GM18507 (cell line): ENCODE data around the gene NEB.
"Not testable (repeated sequence)": the region's sequence is repeated elsewhere in the genome, so short reads cannot be mapped to it uniquely, and the experiment has no call there.

Experiments
- DNase-seq: peaks from one replicate; pipeline ENCODE4 v3.0.0; 2011; ENCODE audit warnings: low read depth; ENCODE audit not compliant: insufficient read length; ENCODE audit errors: extremely low spot score
- FAIRE-seq: peaks from 2 replicates; lab custom pipeline; 2011; peaks lifted over from hg19 to GRCh38; lab: Jason Lieb, UNC

NEB gene

DNA sequence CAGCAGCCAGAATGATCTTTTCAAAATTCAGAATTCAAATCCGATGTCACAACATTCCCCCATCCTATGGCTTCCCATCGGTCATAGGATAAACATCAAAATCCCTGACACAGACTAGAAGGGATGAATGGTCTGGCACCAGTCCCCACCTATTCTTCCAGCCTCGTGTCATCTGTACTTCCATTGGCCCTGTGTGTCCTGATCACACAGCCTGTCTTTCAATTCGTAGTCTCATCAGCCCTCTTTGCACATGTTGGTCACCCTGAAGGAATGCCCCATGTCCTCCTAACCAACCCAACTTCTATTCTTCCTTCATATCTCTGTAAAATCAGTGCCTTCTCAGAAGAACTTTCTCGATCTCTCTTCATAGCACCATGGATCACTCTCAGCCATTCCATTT lies 157.2 kb downstream of the NEB start:
- DNase-seq (no peak), FAIRE-seq (no peak)

DNA sequence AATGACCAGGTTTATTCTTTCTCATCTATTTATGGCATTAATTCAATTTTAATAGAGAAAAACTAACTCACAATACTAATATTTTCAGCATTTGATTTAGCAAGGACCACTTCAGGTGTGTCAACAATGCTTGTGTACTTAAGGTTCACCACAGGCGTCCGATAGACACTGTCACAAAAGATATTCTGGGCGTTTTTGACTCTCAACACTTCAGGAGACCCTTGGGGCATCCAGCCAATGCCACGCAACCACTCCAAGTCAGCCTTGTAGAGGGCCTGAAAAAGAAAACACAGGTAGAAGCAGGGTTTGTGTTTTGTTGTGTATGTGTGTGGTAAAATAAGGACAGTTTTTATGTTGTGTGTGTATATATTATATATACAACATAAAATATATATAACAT lies 158.2 kb downstream of the NEB start:
- FAIRE-seq (no peak), DNase-seq (no peak)

DNA sequence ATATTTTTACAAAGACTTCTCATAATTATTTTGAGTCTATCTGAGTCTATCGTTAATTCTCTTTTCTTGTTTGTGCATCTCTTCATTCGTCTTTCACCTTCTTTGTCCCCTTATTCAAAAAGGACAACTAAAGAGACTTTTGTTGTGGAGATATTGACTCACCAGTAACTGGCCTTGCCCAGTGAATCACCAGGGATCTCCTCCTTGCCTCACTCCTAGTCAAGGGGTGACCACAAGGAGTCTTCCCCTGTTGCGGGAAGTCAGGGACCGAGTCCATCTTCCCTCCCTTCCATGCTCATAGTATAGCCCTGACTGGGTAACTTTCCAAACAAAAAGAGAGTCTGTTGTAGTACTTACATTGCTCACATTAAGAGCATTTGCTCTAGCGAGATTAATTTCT lies 158.9 kb downstream of the NEB start:
- no peak for FAIRE-seq
- no peak for DNase-seq

DNA sequence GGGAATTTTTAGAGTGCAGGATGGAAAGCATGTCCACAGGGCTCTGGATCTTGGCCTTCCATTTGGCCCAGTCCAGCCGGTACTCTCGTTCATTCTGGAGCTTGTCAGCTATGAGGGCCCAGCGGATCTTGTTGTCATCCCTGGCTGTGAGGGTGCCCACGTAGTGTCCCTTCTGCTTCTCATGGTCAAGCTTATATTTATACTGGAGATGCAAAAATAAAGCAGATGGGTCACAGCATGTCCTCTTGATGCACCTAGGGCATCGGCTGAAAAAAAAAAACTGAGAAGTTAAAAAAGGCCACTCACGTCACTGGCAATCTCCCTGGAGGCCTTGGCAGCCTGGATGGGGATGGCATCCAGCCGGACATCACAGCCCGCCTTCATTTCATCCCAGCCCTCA lies 164.1 kb downstream of the NEB start:
- DNase-seq (no peak), FAIRE-seq (no peak)

DNA sequence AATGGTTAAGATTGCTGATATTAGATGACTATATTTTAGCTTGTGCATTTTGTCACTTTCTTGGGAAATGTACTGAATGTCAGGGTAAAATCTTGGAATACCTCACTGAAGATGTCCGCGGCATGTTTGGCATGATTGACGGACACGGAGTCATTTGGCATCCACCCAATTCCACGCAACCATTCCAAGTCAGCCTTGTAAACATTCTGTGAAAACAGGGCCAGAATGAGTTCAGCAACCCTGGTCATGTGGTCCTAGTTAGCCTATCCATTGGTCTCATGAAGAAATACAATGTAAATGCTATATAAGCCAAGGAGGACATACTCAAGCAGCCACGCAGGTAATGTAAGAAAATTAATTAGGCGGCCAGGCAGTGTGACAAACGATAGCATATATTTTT lies 165.1 kb downstream of the NEB start:
- FAIRE-seq, result no peak
- DNase-seq, result no peak

DNA sequence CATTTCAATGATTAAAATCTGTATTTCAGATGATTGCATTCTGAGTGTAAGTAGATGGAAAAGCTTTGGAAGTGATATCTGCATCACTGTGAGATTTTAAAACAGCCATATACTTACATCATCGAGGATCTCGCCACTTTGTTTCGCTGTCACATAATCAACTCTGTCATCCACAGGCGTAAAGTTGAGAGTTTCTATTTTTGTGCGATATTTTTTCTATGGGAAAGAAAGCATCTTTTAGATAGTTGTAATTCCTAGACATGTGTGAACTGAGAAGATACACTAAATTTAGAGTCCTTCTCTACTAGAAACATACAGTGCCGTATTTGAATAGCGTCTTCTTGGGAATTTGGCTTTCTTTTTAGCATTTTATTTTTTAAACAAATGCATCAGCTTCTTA lies 165.8 kb downstream of the NEB start:
- no peak for FAIRE-seq
- no peak for DNase-seq

DNA sequence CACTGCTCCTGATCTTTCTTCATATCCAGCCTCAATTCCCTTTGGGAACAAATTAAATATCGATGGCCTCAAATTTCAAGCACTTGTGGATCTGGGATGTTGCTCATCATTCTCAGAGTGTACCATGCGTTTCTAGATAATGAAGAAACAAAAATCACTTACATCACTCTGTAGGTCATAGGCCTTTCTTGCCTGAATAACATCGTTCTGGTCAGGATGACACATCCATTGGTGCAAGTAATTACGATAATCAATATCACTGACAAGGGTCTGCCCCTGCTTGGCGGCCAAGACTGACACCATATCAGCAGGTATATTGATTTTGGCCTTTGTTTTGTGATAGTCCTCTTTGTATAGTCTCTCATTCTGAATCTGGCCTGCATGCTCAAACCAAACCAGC lies 167.3 kb downstream of the NEB start:
- FAIRE-seq (no peak), DNase-seq (no peak)

DNA sequence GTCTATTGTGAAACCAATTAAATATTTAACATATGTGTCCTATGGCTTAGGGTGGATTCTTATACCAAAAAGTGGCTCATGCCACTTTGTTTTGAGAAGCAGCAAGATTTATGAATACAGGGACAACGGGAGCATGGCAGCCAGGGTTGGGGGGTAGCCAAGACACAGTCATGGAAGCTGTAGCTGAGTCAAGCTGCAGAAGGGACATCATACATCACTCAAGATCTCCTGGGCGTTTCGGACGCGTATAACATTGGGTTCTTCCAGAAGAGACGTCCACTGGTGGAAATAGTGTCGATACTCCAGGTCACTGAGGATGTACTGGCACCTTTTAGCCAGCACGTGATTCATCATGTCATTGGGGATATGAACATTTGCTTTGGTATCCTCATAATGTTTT lies 171.9 kb downstream of the NEB start:
- no peak for FAIRE-seq
- DNase-seq, result no peak

DNA sequence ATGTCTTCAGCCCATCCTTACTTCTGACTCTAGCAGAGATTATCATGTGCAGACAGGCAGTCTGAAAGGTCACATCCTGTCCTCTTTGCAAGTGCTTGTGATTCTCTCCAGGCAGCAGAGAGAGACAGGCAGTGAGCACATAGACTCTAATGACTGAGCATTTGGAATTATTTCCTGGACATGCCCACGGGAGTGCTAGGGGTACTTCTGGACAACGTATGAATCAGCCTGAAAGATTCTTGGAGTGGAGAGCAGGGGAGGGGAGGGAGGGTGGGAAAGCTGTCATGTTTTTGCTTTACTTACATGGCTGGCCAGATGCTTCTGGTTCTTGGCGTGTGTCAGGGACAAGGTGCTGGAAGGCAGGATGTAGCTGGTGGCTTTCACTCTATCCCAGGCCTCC lies 174.0 kb downstream of the NEB start:
- DNase-seq, result no peak

DNA sequence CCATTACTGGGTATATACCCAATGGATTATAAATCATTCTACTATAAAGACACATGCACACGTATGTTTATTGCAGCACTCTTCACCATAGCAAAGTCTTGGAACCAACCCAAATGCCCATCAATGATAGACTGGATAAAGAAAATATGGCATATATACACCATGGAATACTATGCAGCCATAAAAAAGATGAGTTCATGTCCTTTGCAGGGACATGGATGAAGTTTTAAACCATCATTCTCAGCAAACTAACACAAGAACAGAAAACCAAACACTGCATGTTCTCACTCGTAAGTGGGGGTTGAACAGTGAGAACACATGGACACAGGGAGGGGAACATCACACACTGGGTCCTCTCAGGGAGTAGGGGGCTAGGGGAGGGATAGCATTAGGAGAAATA lies 174.8 kb downstream of the NEB start:
- not testable (repeated sequence) for FAIRE-seq

More for the DNA sequence above, 174.0 kb downstream of the NEB start:
- no peak for FAIRE-seq

DNA sequence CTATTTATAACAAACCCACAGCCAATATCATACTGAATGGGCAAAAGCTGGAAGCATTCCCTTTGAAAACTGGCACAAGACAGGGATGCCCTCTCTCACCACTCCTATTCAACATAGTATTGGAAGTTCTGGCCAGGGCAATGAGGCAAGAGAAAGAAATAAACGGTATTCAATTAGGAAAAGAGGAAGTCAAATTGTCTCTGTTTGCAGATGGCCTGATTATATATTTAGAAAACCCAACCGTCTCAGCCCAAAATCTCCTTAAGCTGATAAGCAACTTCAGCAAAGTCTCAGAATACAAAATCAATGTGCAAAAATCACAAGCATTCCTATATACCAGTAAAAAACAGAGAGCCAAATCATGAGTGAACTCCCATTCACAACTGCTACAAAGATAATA lies 176.4 kb downstream of the NEB start:
- not testable (repeated sequence) for FAIRE-seq, DNase-seq

More for the DNA sequence above, 174.8 kb downstream of the NEB start:
- not testable (repeated sequence) for DNase-seq

DNA sequence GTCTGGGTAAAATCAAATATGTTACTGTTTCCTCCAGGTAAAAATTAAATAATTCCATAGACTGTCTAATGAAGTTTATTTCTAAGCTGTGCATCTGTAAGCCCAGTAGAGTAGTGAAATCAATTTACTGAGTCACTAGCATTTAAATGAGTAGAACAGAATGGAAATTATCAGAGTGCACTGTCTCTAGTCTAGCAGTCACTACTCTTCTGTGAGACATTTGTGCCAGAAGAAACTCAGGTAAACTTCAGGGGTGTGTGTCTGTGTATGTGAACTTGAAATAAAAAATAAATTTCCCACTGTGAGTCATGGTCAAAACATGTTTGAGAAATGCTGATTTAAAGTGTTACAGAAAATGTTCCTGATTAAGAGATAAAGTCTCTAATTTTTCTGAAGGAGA lies 178.2 kb downstream of the NEB start:
- FAIRE-seq, result no peak
- DNase-seq, result no peak

DNA sequence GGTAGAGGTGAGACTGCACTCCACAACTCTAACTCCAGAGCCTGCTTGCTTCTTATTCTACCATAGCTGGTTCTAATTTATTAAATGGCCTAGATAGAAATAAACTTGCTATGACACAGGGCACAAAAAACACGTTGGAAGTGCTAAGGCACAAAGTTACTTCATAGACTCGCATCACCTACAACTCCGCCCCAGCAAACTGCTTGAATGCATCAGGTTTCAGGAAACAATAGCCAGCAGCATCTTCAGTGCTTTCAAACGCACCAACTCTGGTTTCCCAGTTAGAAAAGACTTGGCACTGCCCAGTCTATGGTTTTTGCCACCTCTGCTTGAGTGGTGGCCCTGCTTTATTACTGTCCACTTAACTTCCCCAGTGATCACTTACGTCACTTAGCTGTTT lies 182.0 kb downstream of the NEB start:
- FAIRE-seq (no peak), DNase-seq (no peak)

DNA sequence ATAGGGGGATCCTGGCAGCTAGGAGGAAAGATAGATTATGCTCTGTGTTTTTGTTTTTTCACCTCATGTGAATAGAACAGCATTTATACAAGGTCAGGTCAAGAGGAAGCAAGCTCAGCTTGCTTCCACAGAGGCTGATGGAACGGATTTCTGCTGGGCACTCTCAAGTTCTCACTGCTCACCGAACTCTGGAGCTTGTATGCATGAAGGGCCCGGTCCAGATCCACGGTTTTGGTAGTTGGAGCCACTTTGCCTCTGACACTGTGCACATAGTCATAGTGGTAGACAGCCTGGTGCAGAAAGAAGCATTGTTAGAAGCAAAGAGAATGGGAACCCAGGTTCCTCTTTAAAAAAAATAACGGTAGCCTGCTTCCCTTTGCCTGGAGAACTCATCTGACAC lies 182.7 kb downstream of the NEB start:
- FAIRE-seq (no peak), DNase-seq (no peak)

DNA sequence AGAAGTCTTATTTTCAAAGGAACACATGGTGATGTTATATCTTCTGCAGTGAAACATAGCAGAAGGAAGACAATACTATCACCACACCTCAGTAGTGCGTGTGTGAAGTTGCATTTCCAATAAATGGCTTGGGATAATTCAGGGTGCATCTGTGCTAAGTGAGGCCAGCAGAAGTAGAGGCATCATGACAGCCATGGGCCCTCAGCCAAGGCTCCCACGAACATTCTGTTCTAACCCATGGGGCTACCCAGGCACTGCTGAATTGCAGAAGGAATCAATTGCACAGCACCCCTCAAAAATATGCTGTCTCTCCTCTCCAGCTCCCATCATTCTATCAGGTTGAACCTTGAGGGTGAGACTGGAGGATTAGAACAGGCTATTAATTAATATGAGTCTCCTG lies 185.1 kb downstream of the NEB start:
- no peak for FAIRE-seq

DNA sequence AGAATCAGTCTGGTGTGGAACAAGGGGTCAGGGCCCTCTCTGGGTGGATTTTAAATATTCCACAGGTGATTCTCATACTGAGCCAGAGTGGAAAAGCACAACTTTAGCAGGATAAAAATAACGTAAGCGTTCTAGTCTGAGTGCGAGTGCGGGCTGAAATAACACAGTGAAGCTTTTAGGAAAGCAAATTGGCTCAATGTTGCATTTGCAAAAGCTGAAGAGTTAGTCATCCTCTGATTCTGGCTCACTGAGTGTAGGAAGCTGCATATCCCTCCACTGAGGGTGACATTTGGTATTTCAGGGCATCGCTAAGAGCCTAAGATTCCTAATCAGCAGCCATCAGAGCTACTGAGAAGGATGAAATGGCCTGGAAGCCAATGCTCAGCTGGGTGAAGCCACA lies 189.8 kb downstream of the NEB start:
- FAIRE-seq (no peak), DNase-seq (no peak)

More for the DNA sequence above, 185.1 kb downstream of the NEB start:
- DNase-seq, result no peak

DNA sequence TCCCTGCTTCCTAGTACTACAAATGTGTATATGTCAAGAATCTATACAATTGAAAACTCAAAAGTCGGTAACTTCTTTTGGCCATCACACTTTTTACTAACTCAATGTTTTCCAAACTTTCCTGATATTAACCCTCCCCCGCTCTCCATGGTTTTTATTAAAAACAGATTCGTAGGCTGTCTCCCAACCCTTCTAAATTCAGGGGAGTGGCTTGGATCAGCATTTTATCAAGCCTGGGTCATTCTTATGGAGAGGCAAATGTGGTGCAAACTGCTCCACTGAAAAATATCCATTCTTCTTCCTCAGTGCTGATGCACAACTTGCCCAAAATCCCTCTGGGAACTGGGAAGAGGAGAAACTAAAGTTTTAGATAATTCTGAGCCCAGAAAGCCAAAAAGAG lies 190.4 kb downstream of the NEB start:
- DNase-seq (no peak), FAIRE-seq (no peak)

DNA sequence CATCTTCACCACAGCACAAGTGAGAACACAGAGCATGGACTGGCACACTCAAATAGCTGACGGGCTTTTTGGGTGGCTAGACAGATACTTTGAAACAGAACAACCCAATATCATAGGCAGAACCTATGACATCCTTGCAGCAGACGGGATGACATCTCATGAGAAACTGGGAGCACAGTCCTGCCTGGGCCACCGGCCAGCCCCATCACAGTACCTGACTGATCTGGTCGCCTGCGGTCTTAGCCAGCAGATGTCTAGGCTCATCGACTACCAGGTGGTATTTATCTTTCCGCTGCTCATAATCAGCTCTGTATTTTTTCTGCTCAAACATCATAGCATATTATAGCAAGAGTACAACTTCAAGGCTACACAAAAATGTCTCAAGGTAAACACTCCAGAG lies 200.3 kb downstream of the NEB start:
- no peak for FAIRE-seq
- DNase-seq, result no peak

DNA sequence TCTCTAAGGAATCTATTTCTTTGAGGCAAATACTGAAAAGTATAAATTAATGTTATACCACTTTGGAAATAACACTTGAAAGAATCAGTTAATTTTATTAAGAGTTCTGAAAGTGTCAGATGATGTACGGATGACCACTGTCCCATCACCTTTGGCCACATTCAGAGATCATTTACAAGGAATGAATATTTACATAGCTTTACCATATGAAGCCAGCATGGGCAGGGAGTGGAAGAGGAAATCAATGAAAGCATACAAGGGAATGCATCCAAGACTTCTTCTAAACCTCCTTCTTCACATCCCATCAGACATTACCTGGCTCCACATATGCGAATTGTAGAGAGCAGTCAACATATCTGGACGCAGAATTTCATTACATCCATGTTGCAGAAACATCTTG lies 201.1 kb downstream of the NEB start:
- FAIRE-seq (no peak), DNase-seq (no peak)

DNA sequence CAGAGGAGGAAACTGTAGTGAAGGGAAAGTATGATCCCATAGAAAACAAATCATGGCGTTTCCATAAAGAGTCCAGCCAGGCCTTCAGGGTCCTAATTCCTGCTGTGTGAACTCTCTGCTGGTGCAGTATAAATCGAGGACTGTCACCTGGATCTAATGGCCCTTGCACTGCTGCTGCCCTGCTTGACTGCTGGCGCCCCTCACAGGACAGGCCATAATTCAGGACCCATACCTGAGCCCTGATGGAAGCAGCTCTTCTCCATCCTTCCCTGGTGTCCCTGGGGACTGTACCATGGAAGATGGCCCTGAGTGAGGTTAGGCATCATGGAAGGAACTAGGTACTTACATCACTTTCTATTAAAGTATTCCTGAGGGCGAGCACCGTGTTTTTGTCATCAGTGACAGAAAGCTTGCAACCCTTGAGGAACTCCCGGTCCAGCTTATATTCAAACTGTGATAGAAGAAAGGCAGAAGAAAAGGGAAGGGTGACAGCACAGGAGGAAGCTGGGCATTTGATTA lies 207.6 kb downstream of the NEB start:
- no peak for FAIRE-seq

DNA sequence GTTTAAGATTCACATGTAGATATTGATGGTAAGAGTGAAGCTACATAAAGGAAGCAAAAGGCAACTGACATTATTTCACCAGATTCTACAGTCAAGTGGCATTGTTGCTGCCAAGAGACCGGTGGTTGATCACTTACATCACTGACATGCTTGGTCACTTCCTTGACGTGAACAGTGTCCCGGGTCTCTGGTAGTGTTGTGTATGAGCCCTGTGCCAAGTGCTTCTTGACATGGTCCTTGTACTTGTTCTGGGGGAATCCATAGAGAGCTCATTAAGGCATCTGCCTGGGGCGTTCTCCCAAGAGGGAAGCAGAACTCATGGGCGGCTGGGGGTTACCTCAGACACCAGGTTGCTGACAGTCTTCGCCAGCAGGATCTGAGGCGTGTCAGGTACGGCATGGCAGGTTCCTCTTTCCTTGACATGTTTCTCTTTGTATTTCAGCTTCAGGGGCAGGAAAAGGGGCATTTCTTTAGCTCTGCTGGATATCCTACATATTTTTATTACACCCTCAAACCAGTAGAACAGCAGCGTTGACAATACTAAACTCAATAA lies 208.4 kb downstream of the NEB start:
- no peak for FAIRE-seq
- DNase-seq, result no peak

More for the DNA sequence above, 207.6 kb downstream of the NEB start:
- no peak for DNase-seq

DNA sequence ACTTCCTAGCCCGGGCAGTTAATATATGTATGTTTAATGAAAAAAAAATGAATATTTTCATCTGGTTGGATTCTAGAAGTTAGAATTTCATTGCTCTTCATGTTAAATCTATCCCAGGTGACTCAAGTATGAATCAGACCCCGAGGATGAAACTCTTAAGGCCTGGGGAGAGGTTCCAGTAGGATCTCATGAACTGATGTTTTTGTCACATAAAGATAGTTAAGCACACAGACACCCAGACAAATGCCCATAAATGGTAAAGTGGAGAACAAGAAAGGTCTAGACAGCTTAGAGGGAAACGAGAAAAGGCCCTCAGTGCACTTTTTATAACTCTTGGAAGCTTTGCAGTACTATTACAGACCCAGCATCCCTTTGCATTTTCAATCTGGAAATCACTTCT lies 210.4 kb downstream of the NEB start:
- FAIRE-seq (no peak), DNase-seq (no peak)
